Activated CD4-positive, alpha-beta memory T cell treated with anti-CD3 and anti-CD28 coated beads for 36 hours (primary cell): ENCODE results near the gene TSPAN5. TPM values are rescaled to one million over a fixed set of nuclear protein-coding genes. Genes with fewer than 3 reads are reported as not detected.
"Not testable (repeated sequence)": the region's sequence is repeated elsewhere in the genome, so short reads cannot be mapped to it uniquely, and the experiment has no call there.

Experiments used
- CTCF ChIA-PET: fragments of 350-600 bp; sonication (Branson Sonifier 250); formaldehyde crosslinking; loops from one replicate; lab custom pipeline; 2021; ENCODE audit warnings: antibody characterized with exemption, inconsistent platforms; lab: Charles Lee
- POLR2A ChIA-PET: fragments of 350-600 bp; sonication (Branson Sonifier 250); formaldehyde crosslinking; loops from one replicate; lab custom pipeline; 2021; ENCODE audit warnings: antibody characterized with exemption; lab: Charles Lee
- DNase-seq: peaks from one replicate; pipeline ENCODE4 v3.0.0-alpha.2; 2020
- H3K27ac Mint-ChIP-seq: one replicate; pipeline ENCODE4 v1.8.0; 2021; ENCODE audit warnings: mixed read lengths
- H3K27me3 Mint-ChIP-seq: one replicate; pipeline ENCODE4 v1.8.0; 2021; ENCODE audit warnings: mixed read lengths
- H3K36me3 Mint-ChIP-seq: one replicate; pipeline ENCODE4 v1.8.0; 2021; ENCODE audit warnings: mixed read lengths
- H3K4me1 Mint-ChIP-seq: one replicate; pipeline ENCODE4 v1.8.0; 2021; ENCODE audit warnings: low read depth, mixed read lengths
- H3K4me3 Mint-ChIP-seq: one replicate; pipeline ENCODE4 v1.8.0; 2021; ENCODE audit warnings: mild to moderate bottlenecking, mixed read lengths
- H3K9me3 Mint-ChIP-seq: one replicate; pipeline ENCODE4 v1.8.0; 2021; ENCODE audit warnings: mixed read lengths
- intact Hi-C: fragments of 100-400 bp; cut with micrococcal nuclease; formaldehyde crosslinking; loops from one replicate; pipeline ENCODE4 v1.15.1; 2023
- total RNA-seq, 2 experiments: library from RNA; stranded (reverse); gene quantifications; one replicate each; pipeline ENCODE4 v1.2.3, GENCODE V29; 2021

Gene TSPAN5
- total RNA-seq, 2 experiments from 2014 or later = 19.2 to 20.4 TPM

DNA sequence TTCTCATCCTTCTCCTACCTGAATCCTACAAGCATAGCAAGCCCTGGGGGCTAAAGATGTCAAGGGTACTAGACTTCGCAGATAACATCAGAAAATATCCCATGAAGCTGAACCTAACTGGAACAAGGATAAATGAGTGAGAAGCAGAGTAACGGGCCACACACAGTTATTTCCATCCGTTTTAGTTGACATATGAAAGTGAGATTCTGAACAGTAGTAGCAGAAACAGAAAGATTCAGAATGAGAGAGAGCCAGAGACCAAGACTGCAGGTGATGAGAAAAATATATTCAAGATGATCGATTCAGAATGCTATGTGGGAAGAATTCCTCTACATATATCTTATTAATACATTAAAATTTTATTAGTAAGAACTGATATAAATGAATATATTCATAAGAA is 165.1 kb downstream of the TSPAN5 start:
- peaks cover 31% of the 10 kb centered on the region for H3K4me1 Mint-ChIP-seq
- peaks cover 8% of the 10 kb centered on the region for H3K36me3 Mint-ChIP-seq
- CTCF ChIA-PET = no interaction called here
- no peak overlapping the region for H3K4me3 Mint-ChIP-seq
- H3K27ac Mint-ChIP-seq = no peak overlapping the region
- H3K9me3 Mint-ChIP-seq = no peaks in the 10 kb centered on the region
- H3K27me3 Mint-ChIP-seq = no peaks in the 10 kb centered on the region
- intact Hi-C loops = loop anchor here (1.0 kb wide), 1 partner anchor 10 kb away; no protein-coding TSS in a partner anchor
- POLR2A ChIA-PET = no interaction called here
- DNase-seq = no peak

DNA sequence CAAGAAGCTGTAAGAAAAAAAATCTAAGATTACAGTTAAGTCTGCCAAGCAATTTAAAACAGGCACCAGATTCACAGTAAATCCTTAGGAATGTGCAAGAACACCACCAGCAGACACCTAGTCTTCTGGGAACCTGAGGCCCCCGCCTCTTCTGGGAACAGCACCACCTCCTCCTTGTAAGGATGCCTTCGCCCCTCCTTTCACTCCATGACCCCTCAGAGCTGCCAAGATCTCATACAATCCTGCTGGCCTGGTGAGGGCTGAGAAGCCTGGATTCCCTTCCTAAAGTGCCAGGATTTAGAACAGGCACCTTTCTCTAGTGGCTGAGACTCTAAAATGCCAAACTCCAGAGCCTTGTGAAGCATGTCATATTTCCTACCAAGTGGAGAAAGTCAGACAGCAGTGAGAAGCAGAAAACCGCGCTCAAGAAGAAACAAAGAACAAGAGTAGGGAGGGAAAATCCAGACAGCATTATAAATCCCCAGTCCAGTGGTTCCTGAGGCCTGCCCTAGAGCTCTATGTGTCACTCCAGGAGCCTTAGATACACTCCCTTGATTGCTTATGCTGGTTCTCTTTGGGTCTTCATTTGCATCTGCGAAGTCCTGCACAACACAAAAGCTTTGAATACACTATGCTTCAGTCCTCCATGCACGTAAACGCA is 166.4 kb downstream of the TSPAN5 start:
- ChIA-PET CTCF (no interaction called here), POLR2A (no interaction called here)
- H3K36me3 Mint-ChIP-seq = peaks cover 8% of the 10 kb centered on the region
- intact Hi-C loops = no loop called here
- H3K27ac Mint-ChIP-seq = no peak overlapping the region
- no peaks in the 10 kb centered on the region for H3K27me3 Mint-ChIP-seq
- peaks cover 35% of the 10 kb centered on the region for H3K4me1 Mint-ChIP-seq
- H3K9me3 Mint-ChIP-seq = no peaks in the 10 kb centered on the region
- no peak for DNase-seq
- H3K4me3 Mint-ChIP-seq = no peak overlapping the region

DNA sequence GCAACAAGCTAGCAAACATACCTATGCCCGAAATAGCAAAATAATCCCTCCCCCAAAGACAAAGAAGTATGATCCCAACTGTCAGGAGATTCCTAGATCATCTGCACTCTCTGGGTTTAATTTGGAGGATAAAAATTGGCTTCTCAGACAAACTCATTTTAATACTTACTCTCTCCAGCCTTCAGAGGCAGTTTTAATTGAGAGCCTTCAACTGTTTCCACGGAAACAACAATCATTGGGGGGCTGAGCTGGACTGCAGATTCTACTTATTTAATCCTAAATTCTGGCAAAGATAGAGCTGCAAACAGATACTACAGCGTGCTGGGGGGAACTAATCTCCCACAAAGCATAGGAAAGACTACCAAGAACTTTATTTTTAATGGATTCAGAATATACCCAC is 168.2 kb downstream of the TSPAN5 start:
- no peak for DNase-seq
- no peak overlapping the region for H3K27ac Mint-ChIP-seq
- no peaks in the 10 kb centered on the region for H3K27me3 Mint-ChIP-seq
- intact Hi-C loops = no loop called here
- ChIA-PET CTCF (interaction anchor here (0.6 kb wide), 1 partner anchor 9 kb away, joined by 3 read pairs; no protein-coding TSS in a partner anchor), POLR2A (no interaction called here)
- no peak overlapping the region for H3K4me3 Mint-ChIP-seq
- no peaks in the 10 kb centered on the region for H3K9me3 Mint-ChIP-seq
- peaks cover 52% of the 10 kb centered on the region for H3K4me1 Mint-ChIP-seq
- H3K36me3 Mint-ChIP-seq = peaks cover 6% of the 10 kb centered on the region

DNA sequence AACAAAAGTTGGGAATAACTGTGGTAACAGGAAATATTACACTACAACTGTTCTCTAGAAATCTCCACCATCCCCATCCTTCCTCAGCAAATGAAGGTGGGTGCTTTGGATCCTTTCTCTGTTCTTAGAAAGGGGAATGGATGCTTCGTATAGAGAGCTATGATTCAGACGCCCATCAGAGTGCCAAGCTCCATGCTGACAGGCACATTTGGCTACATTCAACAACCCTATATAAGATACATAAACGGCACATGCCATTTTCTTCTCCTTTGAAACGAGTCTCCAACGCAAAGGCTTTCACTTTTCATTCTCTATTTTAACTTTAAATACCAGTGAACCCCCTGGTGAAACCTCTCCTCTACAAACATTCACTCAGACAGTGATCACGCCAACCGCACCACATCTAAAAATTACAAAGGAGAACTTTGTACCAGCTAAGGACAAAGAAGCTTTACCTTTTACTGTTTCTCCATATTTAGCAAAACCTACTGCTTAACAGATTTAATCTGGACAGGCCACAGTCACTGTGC is 172.5 kb downstream of the TSPAN5 start:
- Mint-ChIP-seq H3K4me3 (peak overlapping the region; percentile 10), H3K36me3 (peaks cover 11% of the 10 kb centered on the region), H3K9me3 (no peaks in the 10 kb centered on the region), H3K27me3 (no peaks in the 10 kb centered on the region), H3K4me1 (peaks cover 63% of the 10 kb centered on the region), H3K27ac (peak overlapping the region; percentile 50)
- peak; percentile 39 for DNase-seq
- ChIA-PET POLR2A (interaction anchor here (1.2 to 1.3 kb wide), 2 partner anchors 13 to 172 kb away, joined by 3 to 6 read pairs; partner anchors contain the start of gene TSPAN5), CTCF (interaction anchor here (0.5 to 1.1 kb wide), 5 partner anchors 18 to 565 kb away, joined by 3 to 5 read pairs (median 3); partner anchors contain the start of gene TSPAN5)
- intact Hi-C loops = loop anchor here (10.0 kb wide), 1 partner anchor 1359 kb away; no protein-coding TSS in a partner anchor

DNA sequence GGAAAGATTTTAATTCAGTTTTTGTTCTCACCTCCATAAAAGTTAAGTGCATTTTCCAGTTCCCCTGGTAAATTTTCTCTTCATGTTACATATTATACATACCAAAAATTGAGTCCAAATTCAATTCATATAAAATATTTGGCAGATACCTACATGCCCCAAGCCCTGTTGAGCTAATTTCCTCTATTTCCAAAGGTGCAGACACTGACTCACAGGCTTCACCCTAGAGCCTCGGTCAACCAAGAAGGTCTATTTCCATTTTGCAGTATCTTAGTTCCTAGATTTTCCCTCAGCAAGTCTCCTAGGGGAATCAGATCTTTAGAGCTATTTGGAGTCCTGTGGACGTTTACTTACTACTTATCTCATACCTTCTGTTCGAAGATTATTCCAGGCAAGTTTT is 174.4 kb downstream of the TSPAN5 start:
- ChIA-PET POLR2A (interaction anchor here (1.8 kb wide), 1 partner anchor 204 kb away, joined by 5 read pairs; no protein-coding TSS in a partner anchor), CTCF (interaction anchor here (2.2 to 4.3 kb wide), 3 partner anchors 16 to 511 kb away, joined by 8 to 21 read pairs (median 8); partner anchors contain the start of gene METAP1)
- no peaks in the 10 kb centered on the region for H3K27me3 Mint-ChIP-seq
- H3K27ac Mint-ChIP-seq = peak overlapping the region; percentile 96
- peaks cover 79% of the 10 kb centered on the region for H3K4me1 Mint-ChIP-seq
- peaks cover 10% of the 10 kb centered on the region for H3K36me3 Mint-ChIP-seq
- intact Hi-C loops = loop anchor here (5.0 to 10.0 kb wide), 2 partner anchors 308 to 1361 kb away; no protein-coding TSS in a partner anchor
- DNase-seq = no peak
- H3K9me3 Mint-ChIP-seq = no peaks in the 10 kb centered on the region
- H3K4me3 Mint-ChIP-seq = peak overlapping the region; percentile 2

DNA sequence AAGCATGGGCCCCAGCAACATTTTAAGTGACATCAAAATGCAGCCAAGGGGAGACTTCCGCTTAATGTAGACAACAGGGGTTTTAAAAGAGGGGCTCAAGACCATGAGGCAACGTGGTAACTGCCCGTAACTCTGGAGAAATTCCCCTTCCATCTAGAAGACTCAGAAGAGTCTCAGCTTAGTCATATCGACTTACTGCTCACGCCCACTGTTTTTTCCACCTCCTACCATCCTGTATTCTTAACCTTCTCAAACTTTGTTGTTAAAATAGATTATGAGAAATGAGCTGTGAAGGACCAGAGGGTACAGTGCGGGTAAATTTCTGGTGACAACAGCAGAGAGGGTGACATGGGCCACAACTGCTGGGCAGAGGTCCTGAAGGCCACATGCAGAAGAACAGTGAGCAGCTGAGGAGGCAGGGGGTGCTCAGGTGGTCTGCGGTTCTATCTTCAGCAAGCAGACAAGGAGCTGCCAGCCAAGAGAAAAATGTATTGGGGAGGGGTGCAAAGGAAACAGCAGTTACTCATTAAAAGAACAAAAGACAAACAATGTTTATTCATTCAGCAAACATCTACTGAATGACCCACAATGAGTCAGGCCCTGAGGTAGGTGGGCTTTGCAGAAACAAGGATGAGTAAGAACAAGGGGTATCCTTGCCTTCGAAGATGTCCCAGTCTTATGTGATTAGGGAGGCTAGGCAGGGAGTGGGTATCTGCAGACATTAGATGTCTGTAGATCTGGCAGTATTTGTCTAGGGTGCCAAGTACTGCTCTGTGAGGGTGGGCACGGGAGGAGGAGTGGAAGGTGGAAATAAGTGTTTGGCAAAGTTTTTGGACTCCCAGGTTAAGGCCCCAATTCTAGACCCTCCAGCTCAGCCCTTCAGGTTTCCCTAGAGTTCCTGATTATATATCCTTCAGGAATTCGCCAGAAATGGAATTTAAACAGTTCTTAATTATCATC is 175.3 kb downstream of the TSPAN5 start:
- peak; percentile 69 for DNase-seq
- POLR2A ChIA-PET = interaction anchor here (0.8 to 1.8 kb wide), 9 partner anchors 9 to 447 kb away, joined by 3 to 7 read pairs (median 4); partner anchors contain the start of gene TSPAN5
- intact Hi-C loops = loop anchor here (1.0 to 10.0 kb wide), 11 partner anchors 10 to 1362 kb away; partner anchors contain the start of gene TSPAN5
- H3K36me3 Mint-ChIP-seq = peaks cover 14% of the 10 kb centered on the region
- H3K27me3 Mint-ChIP-seq = no peaks in the 10 kb centered on the region
- H3K4me3 Mint-ChIP-seq = peak overlapping the region; percentile 47
- CTCF ChIA-PET = interaction anchor here (0.6 to 4.3 kb wide), 6 partner anchors 15 to 573 kb away, joined by 3 to 21 read pairs (median 8); partner anchors contain the start of gene METAP1
- no peaks in the 10 kb centered on the region for H3K9me3 Mint-ChIP-seq
- H3K27ac Mint-ChIP-seq = peak overlapping the region; percentile 96
- H3K4me1 Mint-ChIP-seq = peaks cover 74% of the 10 kb centered on the region

DNA sequence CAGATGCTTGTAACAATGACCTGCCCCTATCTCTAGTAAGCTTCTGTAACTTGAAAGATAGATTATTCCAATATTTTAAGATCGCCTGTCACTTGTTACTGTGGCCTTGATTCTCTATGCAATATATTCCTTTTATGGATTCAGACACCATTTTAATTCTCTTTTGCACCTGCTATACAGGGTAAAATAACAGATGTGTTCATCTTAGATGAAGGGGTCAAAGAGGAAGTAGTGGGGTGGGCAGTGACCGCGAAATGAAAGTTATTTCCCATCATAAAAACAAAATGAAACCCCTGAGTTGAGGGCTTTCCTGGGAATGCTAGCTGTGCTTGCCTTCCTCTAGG is 175.9 kb downstream of the TSPAN5 start:
- ChIA-PET CTCF (interaction anchor here (1.1 to 4.3 kb wide), 5 partner anchors 15 to 574 kb away, joined by 3 to 21 read pairs (median 8); partner anchors contain the start of gene METAP1), POLR2A (interaction anchor here (0.8 to 1.8 kb wide), 7 partner anchors 8 to 447 kb away, joined by 3 to 7 read pairs (median 4); no protein-coding TSS in a partner anchor)
- H3K4me3 Mint-ChIP-seq = peak overlapping the region; percentile 42
- peaks cover 16% of the 10 kb centered on the region for H3K36me3 Mint-ChIP-seq
- H3K27me3 Mint-ChIP-seq = no peaks in the 10 kb centered on the region
- DNase-seq = no peak
- H3K27ac Mint-ChIP-seq = peak overlapping the region; percentile 96
- no peaks in the 10 kb centered on the region for H3K9me3 Mint-ChIP-seq
- peaks cover 72% of the 10 kb centered on the region for H3K4me1 Mint-ChIP-seq
- intact Hi-C loops = loop anchor here (2.0 to 10.0 kb wide), 3 partner anchors 310 to 1362 kb away; no protein-coding TSS in a partner anchor

DNA sequence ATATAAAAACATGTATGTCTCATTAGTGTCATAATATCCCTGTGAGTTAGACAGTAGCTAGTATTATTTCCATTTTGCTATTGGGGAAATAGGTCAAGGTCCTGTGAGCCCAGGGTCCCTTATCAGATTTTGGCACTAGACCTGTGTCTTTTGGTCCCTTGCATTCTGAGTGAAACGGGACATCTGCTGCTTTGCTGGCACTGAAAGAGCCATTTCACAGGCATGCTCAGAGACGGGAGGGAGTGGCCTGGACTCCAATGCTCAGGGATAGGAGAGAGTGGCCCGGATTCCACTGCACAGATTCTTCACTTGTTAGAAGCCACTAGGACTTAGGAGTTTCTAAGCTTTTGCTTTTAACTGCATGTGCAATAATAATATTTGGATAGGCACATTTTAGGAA is 177.2 kb downstream of the TSPAN5 start:
- ChIA-PET POLR2A (interaction anchor here (1.1 kb wide), 1 partner anchor 177 kb away, joined by 3 read pairs; the partner anchor contains the start of gene TSPAN5), CTCF (interaction anchor here (0.6 to 4.3 kb wide), 3 partner anchors 9 to 575 kb away, joined by 3 to 21 read pairs (median 8); no protein-coding TSS in a partner anchor)
- H3K4me1 Mint-ChIP-seq = peaks cover 64% of the 10 kb centered on the region
- H3K36me3 Mint-ChIP-seq = peaks cover 20% of the 10 kb centered on the region
- no peak overlapping the region for H3K27ac Mint-ChIP-seq
- no peak for DNase-seq
- H3K4me3 Mint-ChIP-seq = no peak overlapping the region
- H3K9me3 Mint-ChIP-seq = no peaks in the 10 kb centered on the region
- intact Hi-C loops = loop anchor here (5.0 to 10.0 kb wide), 2 partner anchors 311 to 1364 kb away; no protein-coding TSS in a partner anchor
- H3K27me3 Mint-ChIP-seq = no peaks in the 10 kb centered on the region

DNA sequence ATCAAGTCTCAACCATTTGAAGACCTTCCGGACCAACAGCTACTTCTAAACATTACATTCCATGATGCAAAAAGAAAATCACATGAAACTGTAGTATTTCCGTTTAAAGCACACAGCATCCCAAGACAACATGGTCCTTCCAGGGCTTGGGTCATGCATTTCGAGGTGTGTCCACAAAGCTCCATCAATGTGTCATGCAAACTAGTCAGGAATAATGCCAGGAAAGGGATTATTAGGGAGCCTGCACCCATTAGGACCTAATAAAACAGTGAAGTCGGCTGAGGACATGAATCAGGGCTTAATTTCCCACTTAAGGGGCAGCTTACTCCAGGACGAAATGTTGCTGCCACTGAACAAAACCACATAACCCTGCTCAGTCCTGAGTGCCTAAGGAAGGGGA is 177.9 kb downstream of the TSPAN5 start:
- intact Hi-C loops = loop anchor here (5.0 to 10.0 kb wide), 2 partner anchors 312 to 1364 kb away; no protein-coding TSS in a partner anchor

DNA sequence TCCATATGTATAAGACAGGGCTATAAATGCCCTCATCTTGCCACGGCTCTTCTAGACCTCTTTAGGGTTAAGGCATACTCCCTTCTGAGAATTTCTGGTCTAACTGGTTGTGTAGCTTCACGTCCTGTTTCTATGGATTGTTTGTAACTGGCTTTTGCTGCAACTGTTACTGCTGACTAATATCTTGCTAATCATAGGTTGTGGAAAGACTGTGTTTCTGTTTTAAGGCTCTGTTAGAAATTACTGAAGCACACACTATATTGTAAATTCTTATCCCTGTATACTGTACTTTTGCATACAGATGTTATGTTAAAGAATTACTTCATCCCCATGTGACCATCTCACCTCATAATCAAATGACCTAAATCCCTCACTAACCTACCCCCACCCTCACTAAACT is 178.8 kb downstream of the TSPAN5 start:
- H3K9me3 Mint-ChIP-seq, POLR2A ChIA-PET, H3K4me3 Mint-ChIP-seq, H3K27me3 Mint-ChIP-seq, DNase-seq, intact Hi-C loops: not testable (repeated sequence)
- CTCF ChIA-PET = interaction anchor here (1.8 kb wide), 1 partner anchor 12 kb away, joined by 4 read pairs; no protein-coding TSS in a partner anchor
- Mint-ChIP-seq H3K36me3 (peaks cover 31% of the 10 kb centered on the region), H3K4me1 (peaks cover 59% of the 10 kb centered on the region), H3K27ac (peak overlapping the region; percentile 34)

More for the DNA sequence above, 177.9 kb downstream of the TSPAN5 start:
- Mint-ChIP-seq H3K4me3 (no peak overlapping the region), H3K36me3 (peaks cover 23% of the 10 kb centered on the region), H3K9me3 (no peaks in the 10 kb centered on the region), H3K27me3 (no peaks in the 10 kb centered on the region), H3K4me1 (peaks cover 57% of the 10 kb centered on the region), H3K27ac (no peak overlapping the region)
- DNase-seq = no peak
- ChIA-PET CTCF (interaction anchor here (0.6 to 4.3 kb wide), 2 partner anchors 10 to 13 kb away, joined by 3 to 21 read pairs; no protein-coding TSS in a partner anchor), POLR2A (no interaction called here)

DNA sequence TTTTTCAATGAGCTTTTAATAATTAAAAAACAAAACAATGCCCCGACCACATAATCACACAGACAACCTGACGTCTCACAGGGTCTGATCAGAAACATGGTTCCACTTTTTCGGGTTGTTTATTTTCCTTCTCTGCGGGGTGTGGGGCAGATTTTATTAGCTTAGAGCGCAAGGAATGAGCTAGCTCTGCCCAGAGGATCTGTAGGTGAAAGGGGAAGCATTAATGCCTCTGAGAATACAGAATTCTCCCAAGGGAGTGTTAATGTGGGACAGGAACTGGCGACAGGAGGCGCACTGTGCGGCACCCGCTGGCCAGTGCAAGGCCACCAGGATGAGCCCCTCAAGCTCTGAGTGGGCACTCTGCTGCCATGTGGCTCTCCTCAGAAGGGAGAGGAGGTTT is 181.5 kb downstream of the TSPAN5 start:
- Mint-ChIP-seq H3K27ac (no peak overlapping the region), H3K9me3 (no peaks in the 10 kb centered on the region)

More for the DNA sequence above, 181.5 kb downstream of the TSPAN5 start:
- DNase-seq = no peak
- no peaks in the 10 kb centered on the region for H3K27me3 Mint-ChIP-seq
- H3K4me3 Mint-ChIP-seq = no peak overlapping the region
- ChIA-PET CTCF (interaction anchor here (0.6 to 1.2 kb wide), 2 partner anchors 9 to 236 kb away, joined by 3 to 10 read pairs; no protein-coding TSS in a partner anchor), POLR2A (no interaction called here)
- intact Hi-C loops = no loop called here
- H3K4me1 Mint-ChIP-seq = peaks cover 50% of the 10 kb centered on the region
- H3K36me3 Mint-ChIP-seq = peaks cover 44% of the 10 kb centered on the region
